Peyer's patch (tissue), 4 donors: ENCODE measurements around the gene PRKCA.

ENCODE experiments used
- POLR2A ChIP-seq, 2 donors: fragments of 450-650 bp; IDR thresholded peaks; one replicate each; pipeline ENCODE4 v1.5.1; 2017; ENCODE audit warnings: antibody characterized with exemption in 2 of 2, mild to moderate bottlenecking in 2 of 2, moderate library complexity in 2 of 2
- TF ChIP-seq, protein P1 (sequence below), 6 experiments: fragments of 450-650 bp in 4 of 6; fragments of 200-600 bp in 2 of 6; sonication (generic) in 1 of 6; IDR thresholded peaks; one replicate each; pipeline ENCODE4 v1.5.1; 2017 to 2019; ENCODE audit warnings: antibody characterized with exemption in 6 of 6, mild to moderate bottlenecking in 3 of 6, moderate library complexity in 1 of 6

DNA sequence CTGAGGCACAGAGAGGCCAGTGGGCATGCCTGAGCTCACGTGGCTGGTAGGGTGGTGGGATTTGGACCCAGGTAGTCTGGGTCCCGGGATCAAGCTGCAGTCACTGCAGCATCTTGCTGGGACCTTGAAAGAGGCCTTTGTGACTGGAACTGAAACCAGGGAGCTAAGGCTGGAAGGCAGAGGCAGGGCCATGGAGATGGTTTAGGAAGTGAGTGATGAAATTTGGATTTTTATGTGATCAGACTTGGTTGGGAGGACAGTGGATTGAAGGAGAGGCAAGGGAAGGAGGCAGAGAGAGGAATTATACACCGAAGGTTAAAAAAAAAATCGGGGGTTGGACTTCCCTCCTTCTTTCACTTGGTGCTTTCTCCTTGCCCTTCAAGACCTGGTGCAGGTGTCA lies 277.1 kb downstream of the PRKCA start:
- TF ChIP-seq, protein P1, sequence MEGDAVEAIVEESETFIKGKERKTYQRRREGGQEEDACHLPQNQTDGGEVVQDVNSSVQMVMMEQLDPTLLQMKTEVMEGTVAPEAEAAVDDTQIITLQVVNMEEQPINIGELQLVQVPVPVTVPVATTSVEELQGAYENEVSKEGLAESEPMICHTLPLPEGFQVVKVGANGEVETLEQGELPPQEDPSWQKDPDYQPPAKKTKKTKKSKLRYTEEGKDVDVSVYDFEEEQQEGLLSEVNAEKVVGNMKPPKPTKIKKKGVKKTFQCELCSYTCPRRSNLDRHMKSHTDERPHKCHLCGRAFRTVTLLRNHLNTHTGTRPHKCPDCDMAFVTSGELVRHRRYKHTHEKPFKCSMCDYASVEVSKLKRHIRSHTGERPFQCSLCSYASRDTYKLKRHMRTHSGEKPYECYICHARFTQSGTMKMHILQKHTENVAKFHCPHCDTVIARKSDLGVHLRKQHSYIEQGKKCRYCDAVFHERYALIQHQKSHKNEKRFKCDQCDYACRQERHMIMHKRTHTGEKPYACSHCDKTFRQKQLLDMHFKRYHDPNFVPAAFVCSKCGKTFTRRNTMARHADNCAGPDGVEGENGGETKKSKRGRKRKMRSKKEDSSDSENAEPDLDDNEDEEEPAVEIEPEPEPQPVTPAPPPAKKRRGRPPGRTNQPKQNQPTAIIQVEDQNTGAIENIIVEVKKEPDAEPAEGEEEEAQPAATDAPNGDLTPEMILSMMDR (IDR thresholded peaks at IDR 0.05): no peak
- TF ChIP-seq POLR2A (IDR thresholded peaks at IDR 0.05): no peak
